HG03064 (cell line): ENCODE data around the gene SEMA6A.
"Not testable (repeated sequence)": the region's sequence is repeated elsewhere in the genome, so short reads cannot be mapped to it uniquely, and the experiment has no call there.

Experiments
- ATAC-seq: cut with Tn5 transposase; IDR thresholded peaks from one replicate; pipeline ENCODE4 v1.9.1; 2021; ENCODE audit warnings: low read depth; ENCODE audit not compliant: unreplicated experiment

Gene SEMA6A

GRCh38 chr5:116524051-116524904, 50.3 kb downstream of the SEMA6A start:
- ATAC-seq: no peak

DNA sequence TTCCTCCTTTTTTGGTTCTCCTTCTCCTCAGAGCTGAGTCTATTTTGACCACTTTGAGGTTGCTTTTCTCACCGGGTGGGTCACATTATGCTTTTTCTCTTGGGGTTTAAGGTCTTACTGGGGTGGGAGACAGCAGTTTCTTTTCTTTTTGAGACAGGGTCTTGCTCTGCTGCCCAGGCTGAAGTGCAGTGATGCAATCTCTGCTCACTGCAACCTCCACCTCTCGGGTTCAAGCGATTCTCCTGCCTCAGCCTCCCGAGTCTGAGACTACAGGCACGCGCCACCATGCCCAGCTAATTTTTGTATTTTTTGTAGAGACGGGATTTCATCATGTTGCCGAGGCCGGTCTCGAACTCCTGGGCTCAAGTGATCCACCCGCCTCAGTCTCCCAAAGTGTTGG, 51.4 kb downstream of the SEMA6A start:
- not testable (repeated sequence) for ATAC-seq

- ATAC-seq: no peak
These were observed 52.1 kb downstream of the SEMA6A start for GRCh38 chr5:116522356-116523136.

DNA sequence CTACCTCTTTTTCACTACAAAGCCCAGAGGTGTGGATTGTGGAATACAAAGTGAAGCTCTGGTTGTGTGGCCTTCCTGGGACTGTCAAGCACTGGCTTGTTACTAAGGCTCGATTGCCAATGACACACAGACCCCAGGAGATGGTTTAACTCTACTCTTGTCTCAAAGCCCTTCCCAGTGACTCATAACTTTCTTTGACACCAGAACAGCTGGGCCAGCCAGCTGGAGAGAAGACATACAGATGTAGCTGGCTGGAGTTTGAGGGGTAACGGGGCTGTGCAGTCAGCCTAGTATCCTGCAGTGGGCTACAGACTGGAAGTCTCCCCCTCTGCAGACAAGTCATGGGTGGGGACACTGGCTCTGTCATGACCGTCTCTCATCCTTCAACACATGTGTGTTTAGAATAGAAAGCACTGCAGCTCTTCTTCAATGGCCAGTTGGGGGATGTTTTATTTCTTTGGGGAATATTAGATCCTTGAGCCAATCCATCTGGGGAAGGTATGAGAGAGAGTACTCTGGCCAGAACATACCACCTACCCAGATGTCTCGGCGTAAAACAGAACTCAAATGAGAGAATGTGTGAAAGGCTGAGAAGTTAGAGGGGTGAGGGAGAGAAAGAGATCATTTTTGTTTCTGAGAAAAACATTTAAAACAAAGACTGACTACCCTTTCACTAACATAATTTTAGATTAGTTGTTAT, 53.3 kb downstream of the SEMA6A start:
- ATAC-seq: no peak

GRCh38 chr5:116520771-116521170, 53.9 kb downstream of the SEMA6A start:
- ATAC-seq: no peak

GRCh38 chr5:116518423-116518822, 56.2 kb downstream of the SEMA6A start:
- ATAC-seq: no peak

DNA sequence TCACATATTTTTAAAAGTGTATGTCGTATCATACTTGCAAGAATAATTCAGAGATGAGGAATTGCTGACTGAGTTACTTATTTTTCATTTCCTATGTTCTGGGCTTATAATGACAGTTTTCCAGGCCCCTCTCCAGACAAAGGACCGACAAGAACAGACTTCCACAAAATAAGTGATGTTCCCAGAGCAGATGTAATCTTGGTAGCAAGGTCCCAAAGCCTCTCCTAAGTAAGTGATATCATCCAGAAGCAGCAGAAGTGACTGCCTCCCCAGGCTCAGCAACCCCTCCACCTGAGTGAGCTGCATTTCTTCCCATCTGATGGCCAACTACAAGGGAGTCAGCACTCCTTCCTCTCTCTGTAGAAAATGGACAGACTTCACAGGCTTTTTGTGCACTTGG, 57.1 kb downstream of the SEMA6A start:
- ATAC-seq: no peak

DNA sequence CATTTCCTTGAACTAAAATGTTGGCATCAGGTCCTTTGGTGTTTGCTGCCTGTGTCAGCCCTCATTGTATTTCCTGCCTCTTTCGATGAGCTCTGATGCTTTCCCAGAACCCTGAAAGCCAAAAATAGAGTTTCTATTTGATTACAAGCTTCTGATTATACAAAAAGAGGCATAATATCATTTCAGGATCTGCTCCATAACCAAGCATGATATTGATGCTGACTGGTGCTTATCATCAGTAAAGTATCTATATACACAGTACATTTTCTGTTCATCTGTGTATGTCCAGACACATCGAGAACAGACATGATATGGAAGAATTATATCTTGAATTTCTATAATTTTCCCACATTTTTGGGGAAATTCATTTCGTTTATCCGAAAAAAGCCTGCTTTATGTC, 58.6 kb downstream of the SEMA6A start:
- ATAC-seq: no peak

GRCh38 chr5:116514421-116514970, 60.1 kb downstream of the SEMA6A start:
- no peak for ATAC-seq

DNA sequence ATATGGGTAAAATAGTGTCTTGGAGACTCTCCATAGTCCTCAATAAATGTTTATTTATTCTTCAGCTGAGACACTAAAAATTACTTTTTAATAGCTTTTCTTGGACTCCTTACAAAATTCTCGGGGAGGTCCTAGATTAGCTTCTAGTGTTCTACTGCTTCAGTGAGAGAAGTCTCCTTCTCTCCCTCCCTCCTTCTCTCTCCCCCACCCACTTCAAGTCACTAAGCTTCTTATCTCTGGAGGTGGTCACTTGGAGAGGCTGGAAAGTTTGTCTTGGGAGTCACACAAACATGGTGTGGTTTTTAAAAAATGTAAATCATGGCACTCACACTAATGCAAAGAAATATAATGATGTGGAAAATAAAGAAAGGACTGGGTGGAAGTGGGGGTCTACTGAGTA, 64.1 kb downstream of the SEMA6A start:
- no peak for ATAC-seq

- ATAC-seq: no peak
These were observed 65.0 kb downstream of the SEMA6A start for GRCh38 chr5:116509483-116510244.

DNA sequence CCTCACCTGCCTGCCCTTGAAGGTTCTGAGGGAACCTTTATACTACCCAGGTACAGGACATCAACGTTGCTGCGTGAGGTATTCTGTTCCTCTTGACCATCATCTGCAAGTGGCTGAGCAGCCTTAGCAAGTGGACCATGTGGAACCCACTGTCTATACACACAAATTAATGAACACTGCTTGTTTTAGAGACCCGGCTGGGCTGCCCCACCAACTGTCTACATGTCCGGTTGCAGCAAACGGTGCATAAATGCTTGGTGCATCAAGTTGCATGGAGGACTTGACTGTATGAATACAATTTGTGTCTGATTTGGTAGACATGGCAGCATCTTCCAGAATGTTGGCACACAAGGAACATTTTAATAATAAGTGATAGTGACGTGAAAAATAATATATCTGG, 65.8 kb downstream of the SEMA6A start:
- no peak for ATAC-seq

DNA sequence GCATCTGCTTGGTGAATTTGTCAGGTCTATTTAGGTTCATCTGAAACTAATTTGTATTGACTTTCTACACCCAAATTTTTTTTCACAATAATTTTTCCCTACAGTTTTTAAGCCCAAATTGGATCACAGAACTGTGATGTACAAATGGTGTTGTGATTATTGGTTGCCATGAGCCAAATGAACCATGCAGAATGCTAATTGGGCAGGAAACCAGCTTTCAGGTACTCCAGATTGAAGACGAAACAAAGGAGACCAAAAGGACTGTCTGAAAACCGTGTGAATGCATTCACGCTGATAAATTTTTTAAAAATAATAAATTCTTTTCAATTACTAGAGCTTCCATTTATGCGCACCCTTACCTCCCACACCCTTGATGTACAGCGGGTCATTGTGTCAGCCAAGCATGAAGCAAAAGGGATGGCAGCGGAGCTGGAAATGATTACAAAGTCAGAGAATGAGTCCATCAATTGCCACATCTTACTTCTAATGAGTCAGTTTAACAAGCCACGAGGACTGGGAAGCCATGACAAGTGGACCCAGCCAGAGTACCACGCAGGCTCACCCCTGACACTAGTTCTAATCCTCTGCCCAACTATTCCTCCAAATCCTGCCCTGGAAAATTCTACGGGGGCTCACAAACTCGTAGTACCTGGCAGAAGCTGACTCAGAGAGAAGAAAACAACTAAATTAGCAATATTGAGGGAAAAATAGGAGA, 66.5 kb downstream of the SEMA6A start:
- no peak for ATAC-seq

- no peak for ATAC-seq
These were observed 67.5 kb downstream of the SEMA6A start for GRCh38 chr5:116507051-116507537.

DNA sequence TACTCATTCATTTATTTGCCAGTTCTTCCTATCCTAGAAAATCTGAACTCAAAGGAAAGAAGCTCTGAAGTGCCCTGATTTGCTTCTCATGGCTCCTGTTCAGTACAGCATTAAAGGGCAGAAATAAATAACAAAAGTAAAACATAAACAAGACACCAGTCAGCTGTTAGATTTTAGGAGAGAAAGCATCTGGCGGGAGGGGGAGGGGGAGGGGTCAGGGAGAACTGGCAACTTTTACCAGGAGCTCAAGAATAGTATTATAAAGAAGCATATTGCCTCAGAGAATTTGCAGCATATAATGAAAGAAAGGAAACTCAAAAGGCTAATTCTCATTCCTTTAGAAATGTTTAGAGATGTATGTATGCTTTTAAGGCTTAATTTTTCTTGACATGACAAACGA, 68.1 kb downstream of the SEMA6A start:
- no peak for ATAC-seq

GRCh38 chr5:116504593-116505166, 69.9 kb downstream of the SEMA6A start:
- ATAC-seq: no peak

DNA sequence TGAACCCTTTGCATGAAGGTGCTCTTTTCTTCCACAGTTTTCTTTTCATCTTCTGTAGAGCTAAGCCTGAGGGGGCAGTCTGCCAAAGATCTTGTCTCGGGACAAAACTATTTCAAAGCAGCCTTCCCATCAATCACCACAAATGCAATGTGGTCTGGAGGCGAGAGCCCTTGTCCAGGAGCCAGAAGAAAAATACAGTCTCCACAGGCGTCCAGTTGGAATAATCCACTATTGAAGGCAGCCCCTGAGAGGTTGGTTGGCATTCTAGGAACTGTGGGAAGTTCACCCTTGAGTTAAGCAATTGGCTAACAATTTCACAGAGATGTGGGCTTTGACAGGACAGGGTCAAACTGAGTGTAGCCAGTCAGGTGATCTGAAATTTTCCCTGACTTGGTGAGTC, 72.0 kb downstream of the SEMA6A start:
- no peak for ATAC-seq

- ATAC-seq: no peak
These were observed 72.5 kb downstream of the SEMA6A start for GRCh38 chr5:116502138-116502537.

DNA sequence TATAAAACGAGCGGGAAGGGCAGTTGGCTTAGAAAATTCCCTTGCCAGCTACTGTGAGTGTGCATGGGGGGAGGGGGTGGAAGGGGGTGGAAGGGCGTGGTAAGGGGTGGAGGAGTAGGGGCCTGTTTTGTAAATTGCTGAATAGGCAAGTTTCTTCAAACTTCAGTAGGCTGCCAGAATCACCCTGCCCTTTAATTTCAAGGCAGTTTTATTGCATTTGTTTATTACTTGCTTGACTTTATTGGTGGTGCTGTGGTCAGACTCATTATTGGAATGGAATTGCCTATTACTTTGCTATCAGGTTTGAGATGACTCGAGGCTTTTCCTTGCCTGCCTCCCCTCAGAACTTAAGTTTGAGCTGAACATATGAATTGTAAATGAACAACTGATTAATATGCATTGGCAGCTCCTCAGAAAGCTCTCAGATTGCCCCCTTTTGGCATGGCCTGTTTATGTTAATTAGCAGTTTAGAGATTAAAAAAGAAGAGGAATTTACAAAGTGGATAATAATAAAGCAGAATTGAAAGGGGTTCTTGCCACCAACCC, 76.0 kb downstream of the SEMA6A start:
- no peak for ATAC-seq
